NCI-H128 (cell line): ENCODE data around the gene DKK3.

Source experiments
- DNase-seq: peaks from one replicate; lab custom pipeline; 2025; ENCODE audit not compliant: unreplicated experiment; lab: John Stamatoyannopoulos, UW

DKK3 gene

DNA sequence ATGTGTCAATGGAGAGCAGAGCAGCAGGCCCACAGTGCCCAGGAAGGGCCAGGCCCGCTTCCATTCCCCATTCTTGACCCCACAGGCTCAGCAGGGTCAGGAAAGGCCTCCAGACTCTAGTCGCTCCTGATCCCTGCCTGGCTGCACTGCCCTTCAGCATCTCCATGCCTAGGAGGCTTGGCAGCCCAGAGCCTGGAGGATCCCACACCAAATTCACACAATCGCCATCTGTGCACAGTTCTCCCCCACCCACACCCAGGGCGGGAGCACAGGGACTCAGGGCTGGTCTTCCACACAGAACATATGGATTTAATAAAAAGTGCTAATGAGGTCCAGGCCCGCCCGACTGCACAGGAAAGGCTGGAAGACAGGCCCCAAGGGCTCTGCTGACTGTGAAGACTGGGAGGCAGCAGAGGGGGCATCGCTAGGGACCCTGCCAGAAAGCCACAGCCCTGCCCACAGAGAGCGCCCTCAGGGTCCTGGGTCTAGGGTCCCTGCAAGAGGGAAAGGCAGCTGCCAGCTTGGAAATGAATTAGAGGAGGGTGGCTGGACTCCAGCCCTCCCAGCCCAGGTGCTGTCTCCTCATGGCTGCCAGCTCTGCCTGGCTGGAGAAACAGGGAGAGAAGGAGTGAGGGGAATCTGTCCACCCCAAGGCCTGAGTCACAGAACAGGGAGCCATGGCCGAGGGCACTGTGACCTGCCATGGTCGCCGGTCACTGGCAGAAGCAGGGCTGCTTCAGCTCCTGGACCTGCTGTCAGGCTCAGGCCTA is 39.7 kb downstream of the DKK3 start:
- no peak for DNase-seq

DNA sequence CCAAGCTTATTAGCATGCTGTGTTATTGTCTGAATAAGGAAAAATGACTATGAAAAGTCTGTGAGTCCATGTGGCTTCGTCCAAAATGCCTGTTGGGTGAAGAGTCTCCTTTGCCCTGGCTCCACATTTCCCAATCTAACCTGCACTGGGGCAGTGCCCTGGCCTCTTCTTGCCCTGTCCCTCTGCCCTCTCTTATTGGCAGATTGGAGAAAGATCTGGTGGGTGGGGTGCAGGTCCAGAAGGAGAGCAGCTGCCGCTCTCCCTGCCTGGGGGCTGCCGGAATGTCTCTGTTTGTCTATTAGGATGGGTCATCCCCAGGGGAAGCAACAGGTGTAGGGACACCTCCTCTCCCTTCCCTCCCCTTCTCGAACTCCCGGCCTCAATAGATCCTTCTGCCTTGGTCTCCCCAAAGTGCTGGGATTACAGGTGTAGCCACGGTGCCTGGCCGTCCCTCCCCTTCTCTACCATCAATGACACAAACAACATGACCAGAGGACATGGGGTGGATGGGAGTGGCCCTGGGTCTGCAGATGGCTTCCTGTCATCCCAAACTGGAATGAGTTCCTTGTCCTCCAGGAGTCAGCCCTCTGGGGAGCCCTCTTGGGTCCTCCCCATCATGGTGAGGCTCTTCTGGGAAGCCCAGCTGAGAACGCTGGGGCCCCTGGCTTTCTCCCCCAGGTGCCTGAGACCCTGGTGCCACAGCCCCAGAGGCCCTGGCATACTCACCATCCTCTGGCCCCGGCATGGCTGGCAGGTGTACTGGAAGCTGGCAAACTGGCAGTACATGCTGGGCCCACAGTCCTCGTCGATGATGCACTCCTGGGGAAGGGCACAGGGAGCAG is 40.5 kb downstream of the DKK3 start:
- DNase-seq: no peak

DNA sequence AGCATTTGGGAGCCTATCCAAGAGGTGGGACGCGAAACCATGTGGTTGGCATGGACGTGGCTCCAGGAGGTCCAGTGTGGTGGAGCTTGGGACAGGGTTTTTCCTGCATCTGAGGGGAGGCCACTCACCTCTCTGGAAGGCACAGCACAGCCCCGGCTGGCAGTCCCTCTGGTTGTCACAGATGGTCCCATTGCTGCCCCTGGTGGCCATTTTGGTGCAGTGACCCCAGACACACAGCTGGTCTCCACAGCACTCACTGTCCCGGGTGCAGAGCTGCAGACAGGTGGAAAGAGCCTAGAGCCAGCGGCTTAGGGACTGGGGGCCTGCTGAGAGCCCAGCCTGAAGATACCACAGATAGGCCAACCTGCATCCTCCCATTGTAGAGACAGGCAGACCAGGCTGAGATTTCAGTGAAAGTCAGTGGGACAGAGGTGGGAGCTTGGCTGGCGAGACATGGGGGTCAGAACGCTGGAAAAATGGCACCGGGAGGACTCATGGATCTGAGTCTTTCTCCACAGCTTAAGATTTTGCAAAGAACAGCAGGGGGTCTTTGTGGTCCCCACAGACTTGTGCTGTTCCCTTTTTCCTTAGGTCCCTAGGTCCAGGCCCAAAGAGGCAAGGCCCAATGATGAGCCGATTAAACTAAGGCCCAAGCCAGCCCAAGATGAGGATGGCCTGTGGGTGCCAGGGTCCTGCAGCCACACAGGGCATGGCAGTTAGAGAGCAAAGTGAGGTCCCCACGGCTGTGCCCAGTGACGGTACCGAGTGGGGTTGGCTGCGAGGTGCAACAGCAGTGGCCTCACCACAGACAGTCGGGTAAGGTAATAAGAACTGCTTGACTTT is 41.4 kb downstream of the DKK3 start:
- DNase-seq: no peak

DNA sequence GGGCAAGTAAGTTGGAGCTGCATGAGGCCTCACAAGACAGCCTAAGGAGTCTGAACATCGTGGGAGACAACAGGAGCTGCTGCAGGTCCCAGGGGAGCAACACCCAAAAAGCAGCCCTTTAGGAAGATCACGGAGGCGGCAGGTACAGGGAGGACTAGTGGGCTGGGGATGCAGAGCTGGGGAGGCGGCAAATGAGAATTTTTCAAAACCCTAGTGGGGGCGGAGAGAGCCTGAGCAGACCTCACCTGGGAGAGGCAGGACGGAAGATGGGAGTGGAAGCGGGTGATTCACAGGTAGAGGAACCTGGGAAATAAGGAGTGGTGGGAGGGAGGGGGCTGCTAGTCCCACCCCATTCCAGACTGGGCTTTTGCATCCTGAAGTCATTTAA is 42.1 kb downstream of the DKK3 start:
- DNase-seq: no peak

DNA sequence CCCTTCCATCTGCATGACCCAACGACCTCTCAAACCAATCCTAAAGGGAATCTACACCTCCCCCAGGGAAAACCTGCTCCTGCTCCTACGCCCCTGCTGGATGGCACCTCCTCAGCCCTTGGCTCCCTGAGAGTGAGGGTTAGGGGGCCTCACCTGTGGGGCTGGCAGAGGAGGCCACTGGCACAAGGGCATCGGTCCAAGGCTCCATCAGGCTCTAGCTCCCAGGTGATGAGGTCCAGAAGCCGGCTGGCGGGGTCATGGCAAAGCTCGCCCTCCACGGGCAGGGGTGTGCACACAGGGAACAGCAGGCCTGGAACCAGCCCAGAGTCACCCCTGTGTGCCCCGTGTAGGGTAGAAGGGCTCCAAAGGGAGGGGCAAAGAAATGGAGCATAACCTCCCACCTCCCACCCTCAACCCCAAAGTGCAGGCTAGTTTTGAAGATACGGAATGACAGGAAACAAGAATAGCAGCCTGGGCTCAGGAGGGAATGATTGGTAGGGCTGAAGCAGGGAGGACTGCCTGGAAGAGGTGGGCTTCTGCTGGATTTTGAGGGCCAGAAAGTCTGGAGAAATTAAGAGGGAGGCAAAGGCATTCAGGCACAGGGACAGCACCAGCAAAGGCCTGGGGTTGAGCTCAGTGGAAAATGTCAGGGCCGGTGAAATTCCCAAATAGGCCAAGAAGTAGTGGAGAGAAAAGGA is 42.6 kb downstream of the DKK3 start:
- DNase-seq: no peak

DNA sequence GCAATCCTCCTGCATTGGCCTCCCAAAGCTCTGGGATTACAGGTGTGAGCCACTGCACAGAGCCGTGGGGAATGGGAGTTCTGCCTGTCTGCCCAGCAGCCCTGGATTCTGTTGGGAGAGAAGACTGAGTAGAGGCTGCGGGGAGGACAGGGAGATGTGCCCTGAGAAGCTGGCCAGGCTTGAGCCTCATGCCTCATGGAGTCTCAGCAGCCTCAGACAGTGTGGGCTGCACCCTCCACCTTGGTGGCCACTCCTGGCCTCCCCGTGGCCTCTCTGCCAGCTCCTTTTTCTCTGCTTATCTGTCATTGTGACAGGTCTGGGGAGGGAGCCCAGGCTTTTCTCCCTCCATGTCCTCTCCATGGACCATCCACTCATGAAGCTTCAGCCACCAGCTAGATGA is 43.2 kb downstream of the DKK3 start:
- no peak for DNase-seq

DNA sequence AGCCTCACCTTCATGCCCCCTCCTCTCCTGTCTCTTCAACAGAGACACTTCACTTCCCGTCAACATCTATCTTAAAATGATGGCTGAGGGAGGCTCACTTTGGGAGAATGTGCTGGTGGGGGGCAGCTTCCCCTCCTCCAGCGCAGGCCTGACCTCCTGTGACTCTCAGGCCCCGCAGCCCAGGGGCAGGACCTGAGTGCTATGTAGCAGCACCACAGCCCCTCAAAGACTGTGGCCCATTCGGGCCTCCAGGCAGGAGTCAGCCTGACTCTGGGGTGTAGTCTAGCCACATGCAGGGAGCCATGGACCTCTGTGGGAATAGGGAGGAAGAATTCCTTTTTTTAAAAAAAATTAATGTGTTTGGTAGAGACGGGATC is 43.7 kb downstream of the DKK3 start:
- no peak for DNase-seq

DNA sequence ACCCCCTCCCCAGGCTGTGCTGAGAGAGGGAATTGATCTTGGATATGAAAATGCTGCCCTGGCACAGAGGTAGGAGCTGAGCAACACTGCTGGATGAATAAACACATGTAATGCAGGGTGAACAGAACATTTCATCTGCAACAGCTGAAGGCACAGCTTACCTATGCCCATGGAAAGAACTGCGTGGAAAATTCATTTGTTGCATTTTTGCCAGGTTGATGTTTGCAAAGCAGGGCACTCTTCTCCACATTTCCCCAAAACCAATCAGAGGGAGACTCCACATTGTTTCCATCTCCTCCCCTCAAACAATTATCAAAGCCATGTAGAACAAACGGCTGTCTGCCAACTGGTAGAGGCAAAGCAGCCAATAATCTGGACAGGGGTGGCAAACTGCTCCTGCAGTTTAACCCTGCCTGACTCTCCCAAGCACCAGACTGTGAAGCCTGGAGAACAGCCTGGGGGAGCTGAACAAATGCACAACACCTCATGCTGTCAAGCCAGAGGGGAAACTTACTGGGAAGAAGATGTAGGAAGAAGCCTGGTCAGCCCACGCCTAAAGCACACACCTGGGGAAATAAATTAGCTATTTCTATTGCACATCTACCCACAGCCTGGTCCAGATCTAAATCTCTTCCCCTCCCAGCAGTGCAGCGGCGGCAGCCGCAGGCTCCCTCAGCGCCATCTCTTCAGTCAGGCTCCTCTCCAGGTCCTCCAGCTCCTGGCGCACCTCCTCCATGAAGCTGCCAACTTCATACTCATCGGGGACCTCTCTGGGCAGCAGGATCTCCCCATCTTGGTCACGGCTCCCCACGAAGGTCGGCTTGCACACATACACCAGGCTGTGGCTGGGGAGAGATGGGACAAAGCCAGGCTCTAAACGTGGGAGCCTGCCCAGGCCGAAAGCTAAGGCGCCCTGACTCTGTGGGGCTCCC is 44.3 kb downstream of the DKK3 start:
- DNase-seq: no peak

DNA sequence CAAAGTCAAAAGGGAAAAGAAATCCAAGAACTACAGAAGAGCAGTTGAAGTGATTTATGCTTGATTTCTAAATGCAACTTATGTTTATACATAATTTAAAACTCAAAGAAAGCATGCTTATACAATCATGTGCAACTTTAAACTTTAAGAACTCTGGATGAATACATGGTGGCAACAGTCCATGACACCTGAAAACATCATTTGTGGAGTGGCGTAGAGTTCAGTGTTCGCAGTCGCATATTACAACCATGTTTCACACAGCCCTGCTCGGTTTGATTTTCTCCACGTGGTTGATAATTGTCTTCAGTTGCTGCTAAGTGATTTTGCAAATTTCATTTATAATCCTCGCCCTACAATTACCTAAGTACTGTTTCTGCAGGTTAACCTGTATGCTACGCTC is 45.4 kb downstream of the DKK3 start:
- no peak for DNase-seq

DNA sequence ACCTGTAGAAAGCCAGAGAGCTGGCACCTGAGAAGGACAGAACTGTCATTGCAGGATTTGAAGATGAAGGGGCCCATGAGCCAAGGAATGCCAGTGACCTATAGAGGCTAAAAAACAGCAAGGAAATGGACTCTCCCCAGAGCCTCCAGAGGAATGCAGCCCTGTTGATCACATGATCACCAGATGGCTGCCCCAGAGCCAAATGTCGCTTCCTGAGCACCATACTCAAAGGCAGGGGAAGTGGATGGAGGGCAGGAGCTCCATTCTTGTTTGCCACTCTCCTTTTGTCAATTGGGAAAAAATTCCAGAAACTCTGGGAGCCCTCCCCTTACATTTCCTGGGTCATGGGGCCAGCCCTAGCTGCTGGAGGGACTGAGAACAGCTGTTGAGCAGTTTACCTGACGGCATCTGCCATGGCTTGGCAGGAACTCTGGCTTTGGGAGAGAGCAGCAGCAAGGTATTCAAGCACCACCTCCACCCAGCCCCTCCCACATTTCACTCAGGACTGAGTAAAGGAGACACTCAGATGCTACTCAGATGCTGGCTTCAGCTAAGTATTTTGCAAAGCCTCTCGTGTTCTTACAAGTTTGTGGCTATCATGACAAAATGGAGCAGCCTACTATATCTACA is 46.9 kb downstream of the DKK3 start:
- DNase-seq: no peak

DNA sequence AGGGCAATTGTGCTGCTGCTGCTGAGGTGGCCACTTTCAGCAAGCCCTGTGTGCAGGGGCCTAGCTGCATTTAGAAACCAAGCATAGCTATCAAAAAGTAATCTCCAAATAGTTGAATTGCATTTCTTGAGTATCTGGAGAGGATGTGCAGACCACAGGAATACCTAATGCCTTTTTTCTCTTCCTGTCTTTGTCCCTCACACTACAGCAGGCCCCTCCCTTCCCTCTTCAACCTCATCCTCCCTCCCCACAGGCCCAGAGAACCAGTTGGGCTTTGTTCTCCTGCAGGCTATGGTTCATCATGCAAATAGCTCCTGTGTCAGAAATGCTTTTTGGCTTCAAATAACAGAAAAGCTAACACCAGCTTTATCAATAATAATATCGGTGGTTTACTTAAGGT is 47.7 kb downstream of the DKK3 start:
- no peak for DNase-seq

DNA sequence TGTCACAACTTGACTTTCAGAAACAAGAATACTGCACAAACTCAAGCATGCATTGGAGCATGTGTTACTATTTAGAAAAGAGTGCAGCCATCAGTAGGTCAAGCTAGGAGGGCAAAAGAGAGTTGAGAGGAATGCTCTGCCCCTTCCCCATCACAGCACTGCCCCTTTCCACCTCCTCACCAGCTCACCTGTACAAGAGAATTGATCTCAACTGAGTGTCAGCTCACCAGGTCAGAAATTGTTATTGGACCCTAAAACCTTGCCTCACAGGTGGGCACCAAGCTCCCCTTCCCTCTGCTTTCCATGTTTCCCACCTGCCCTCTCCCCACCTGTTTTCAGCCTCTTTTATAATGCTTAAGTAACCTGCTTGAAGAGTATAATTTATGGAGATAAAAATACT is 48.8 kb downstream of the DKK3 start:
- no peak for DNase-seq

DNA sequence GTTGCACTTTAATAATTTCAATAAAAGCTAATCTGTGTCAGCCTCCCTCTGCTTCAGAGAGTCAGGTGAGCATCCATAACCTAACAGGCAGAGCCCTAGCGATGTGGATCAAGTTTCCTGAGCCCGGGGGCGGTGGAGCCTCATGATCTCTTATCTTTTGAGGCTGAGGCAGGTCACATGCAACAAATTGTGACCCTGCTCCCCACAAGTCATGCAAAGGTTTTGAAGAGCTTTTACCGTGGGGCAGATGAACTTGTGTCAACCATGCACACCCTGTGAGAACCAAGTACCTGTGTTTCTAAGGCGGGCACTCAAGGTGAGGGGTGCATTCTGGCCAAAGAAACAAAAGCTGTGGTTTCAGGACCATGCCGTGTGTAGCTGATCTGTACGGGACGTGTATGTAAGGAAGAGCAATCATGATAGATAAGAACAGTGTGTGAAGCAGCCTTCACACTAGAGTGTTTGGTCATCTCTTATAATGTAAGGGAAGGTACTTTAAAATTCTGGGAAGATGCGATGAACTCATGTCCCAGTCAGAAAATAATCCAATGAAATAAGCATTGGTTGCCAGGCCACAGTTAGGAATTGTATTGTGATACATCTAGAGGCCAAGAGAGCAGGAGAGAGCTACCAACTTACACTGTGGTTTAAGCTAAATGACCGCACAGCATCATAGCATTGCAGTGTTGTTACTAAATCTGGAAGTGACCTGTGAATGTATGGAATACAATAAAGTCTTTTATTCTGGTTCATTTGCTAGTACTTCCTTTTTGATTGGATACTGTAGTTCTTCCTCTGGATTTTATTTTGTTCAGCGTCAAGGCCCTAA is 49.8 kb downstream of the DKK3 start:
- no peak for DNase-seq

DNA sequence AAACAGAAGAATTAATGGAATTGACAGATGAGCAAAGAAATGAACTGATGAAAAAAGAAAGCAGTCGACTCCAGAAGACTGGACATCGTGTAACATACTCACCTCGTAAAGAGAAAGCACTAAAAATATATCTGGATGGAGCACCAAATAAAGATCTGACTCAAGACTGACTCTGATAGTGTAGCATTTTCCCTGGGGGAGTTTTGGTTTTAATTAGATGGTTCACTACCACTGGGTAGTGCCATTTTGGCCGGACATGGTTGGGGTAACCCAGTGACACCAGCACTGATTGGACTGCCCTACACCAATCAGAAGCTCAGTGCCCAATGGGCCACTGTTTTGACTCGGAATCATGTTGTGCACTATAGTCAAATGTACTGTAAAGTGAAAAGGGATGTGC is 52.4 kb downstream of the DKK3 start:
- DNase-seq: no peak

DNA sequence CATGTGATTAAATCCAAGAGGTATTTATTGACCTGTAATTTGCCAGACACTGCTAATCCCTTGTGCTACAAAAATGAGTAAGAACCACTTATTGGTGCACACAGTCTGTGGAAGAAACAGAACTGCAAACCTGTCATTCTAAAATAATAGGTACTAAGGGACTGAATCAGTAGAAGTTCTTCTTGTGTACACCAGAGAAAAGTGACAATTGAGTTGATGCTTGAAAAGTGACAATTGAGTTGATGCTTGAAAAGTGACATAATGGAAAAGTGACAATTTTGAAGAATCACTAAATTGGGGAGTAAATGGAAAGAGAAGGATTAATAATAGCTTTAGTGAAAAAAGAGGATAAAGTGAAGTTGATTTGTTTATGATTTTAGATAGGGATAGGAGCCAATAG is 56.4 kb downstream of the DKK3 start:
- DNase-seq: no peak

DNA sequence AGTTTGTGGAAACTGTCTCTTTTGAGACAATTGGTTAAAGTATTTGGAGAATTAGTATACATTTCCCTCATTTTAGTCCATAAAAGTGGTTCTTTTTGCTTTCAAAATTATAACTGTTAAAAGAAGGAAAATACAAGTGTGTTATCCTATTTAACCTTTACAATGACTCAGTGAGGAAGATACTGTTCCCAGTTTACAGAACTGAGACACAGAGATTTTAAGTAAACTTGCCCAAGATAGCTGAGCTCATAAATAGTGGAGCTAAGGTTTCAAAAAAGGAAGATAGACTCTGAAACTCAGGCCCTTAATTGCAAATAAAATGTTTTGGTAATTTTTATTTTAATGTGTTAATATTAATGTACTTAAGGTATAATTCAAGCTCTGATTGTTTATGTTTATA is 58.9 kb downstream of the DKK3 start:
- DNase-seq: no peak

DNA sequence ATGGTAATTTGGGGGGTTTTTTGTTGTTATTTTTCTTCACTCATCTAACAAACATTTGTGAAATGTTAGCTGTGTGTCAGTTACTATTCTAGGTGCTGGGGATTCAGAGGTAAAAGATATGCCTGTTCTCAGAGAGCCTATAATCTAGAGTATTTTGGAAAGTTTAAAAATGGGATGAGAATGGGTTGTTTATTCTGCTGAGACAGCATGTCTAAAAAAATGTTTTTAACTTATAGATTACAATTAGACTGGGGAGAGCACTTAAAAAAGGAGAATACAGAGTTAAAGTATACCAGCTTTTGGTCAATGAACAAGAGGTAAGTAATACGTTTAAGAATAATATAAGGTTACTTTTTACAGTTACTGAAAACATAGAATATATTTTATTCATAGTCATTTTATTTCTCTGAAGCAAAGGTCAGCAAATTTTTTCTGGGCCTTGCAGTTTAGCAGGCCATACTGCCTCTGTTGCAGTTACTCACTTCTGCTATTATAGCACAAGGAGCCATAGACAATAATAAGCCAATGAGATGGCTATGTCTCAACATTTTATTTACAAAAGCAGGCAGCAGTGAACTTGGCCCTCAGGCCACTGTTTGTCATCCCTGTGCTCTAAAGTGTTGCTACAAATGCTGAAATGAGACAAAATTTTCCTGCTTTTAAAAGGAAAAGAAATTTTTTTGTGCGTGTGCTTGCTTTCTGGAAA is 60.0 kb downstream of the DKK3 start:
- no peak for DNase-seq

DNA sequence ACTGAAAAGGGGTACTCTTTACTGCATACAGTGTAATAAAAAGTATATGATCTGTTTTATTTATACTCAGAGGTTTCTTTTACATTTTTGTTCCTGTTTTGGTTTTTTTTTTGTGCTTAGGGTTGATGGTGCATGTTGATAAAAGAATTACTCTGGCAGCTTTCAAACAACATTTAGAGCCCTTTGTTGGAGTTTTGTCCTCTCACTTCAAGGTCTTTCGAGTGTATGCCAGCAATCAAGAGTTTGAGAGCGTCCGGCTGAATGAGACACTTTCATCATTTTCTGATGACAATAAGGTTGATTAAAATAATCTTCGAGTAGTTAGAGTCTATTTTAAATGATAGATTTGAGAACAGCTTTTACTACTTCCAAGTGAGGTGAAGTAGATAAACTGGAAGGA is 60.6 kb downstream of the DKK3 start:
- no peak for DNase-seq
